Activated naive CD4-positive, alpha-beta T cell treated with anti-CD3 and anti-CD28 coated beads, Interleukin-2, amount 10 ng/mL, durations not matched to agents 7 days and 5 days (primary cell): ENCODE data around the gene HAO2.

Source experiments
- CTCF ChIA-PET: fragments of 350-600 bp; sonication (Branson Sonifier 250); formaldehyde crosslinking; loops from one replicate; lab custom pipeline; 2021; ENCODE audit warnings: antibody characterized with exemption; lab: Charles Lee
- DNase-seq: peaks from one replicate; pipeline ENCODE4 v3.0.0-alpha.2; 2020
- H3K27ac Mint-ChIP-seq: one replicate; pipeline ENCODE4 v1.8.0; 2021; ENCODE audit warnings: mild to moderate bottlenecking, moderate library complexity, mixed read lengths
- H3K27me3 Mint-ChIP-seq: one replicate; pipeline ENCODE4 v1.8.0; 2021; ENCODE audit warnings: mild to moderate bottlenecking, mixed read lengths
- H3K36me3 Mint-ChIP-seq: one replicate; pipeline ENCODE4 v1.8.0; 2021; ENCODE audit warnings: mixed read lengths
- H3K4me1 Mint-ChIP-seq: one replicate; pipeline ENCODE4 v1.8.0; 2021; ENCODE audit warnings: mixed read lengths
- H3K4me3 Mint-ChIP-seq: one replicate; pipeline ENCODE4 v1.8.0; 2021; ENCODE audit warnings: mild to moderate bottlenecking, moderate library complexity, mixed read lengths
- H3K9me3 Mint-ChIP-seq: one replicate; pipeline ENCODE4 v1.8.0; 2021; ENCODE audit warnings: mixed read lengths

Gene HAO2

DNA sequence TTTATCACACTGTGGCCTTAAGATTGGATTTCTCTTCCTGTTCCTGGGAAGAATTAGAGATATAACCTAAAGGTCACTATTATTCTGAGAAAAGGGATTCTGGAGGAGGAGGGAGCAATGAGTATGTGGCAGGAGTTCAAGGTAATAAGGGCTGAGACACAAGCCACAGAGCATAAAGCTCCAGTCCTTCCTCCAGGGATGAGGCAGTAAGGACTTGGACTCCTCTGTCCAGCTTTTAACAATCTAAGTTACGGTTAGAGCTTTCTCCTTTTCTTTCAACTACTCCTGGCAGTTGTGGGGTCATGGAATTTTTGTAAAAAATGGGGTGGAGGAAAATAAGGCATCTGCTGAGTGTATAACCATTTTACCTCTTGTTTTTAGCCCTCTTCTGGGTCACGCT, 46.4 kb downstream of the HAO2 start, which contains the start of gene HSD3B2:
HSD3B2 (plus strand) TSS at position 201 of the 400 bp plus-strand sequence. CDS start 270 bp downstream, outside the sequence.
- no peaks in the 10 kb centered on the region for H3K4me1 Mint-ChIP-seq
- peaks cover 4% of the 10 kb centered on the region for H3K27me3 Mint-ChIP-seq
- CTCF ChIA-PET = no interaction called here
- H3K36me3 Mint-ChIP-seq = no peaks in the 10 kb centered on the region
- DNase-seq = no peak
- H3K27ac Mint-ChIP-seq = no peak within 1 kb of the TSS
- no peaks in the 10 kb centered on the region for H3K9me3 Mint-ChIP-seq
- H3K4me3 Mint-ChIP-seq = no peak within 1 kb of the TSS

DNA sequence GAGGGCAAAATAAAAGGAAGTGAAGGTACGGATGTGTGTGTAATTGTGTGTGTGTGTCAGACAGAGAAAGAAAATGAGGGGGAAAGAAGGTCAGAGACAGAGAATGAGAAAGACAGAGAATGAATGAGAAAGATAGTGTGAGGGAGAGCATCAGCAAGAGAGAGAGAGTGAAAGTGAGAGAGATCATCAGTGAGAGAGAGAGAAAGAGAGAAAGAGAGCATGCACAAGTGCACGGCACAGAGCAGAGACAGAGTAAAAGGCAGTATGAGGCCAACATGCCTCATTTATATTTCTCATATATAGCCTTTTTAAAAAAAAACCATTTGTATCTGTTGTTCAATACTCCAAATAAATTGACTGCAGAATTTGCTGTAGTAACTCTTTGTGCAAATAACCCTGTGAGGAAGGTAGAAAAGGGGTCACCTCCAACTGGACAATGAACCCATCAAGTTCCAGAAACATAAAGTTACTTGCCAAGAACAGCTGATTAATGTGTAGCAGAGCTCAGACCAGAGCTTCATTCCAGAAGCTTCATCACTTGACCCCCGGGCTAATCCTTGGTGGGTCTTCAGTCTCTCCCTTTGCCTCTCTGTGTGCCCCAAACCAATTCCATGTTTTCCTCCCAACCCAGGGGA, 47.5 kb downstream of the HAO2 start:
- Mint-ChIP-seq H3K9me3 (no peaks in the 10 kb centered on the region), H3K27ac (no peak overlapping the region), H3K4me3 (no peak overlapping the region), H3K27me3 (peaks cover 4% of the 10 kb centered on the region), H3K4me1 (no peaks in the 10 kb centered on the region), H3K36me3 (no peaks in the 10 kb centered on the region)
- CTCF ChIA-PET = no interaction called here
- no peak for DNase-seq

DNA sequence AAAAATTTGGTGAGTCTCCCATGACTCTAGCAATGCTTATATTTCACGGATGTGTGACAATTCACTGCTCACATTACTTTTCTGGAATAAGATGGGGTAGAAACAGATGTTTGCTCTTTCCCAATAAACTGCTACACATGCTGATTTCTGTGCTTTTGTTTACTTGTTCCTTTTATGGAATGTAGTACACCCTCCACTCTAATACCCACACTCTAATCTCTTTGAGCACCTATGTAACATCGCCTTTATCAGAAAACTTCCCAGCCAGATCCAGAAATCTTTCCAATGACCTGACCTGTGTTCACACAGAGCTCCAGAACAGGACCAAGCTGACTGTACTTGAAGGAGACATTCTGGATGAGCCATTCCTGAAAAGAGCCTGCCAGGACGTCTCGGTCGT, 50.5 kb downstream of the HAO2 start:
- no peak for DNase-seq
- Mint-ChIP-seq H3K9me3 (no peaks in the 10 kb centered on the region), H3K4me3 (no peak overlapping the region), H3K36me3 (no peaks in the 10 kb centered on the region), H3K4me1 (no peaks in the 10 kb centered on the region), H3K27ac (no peak overlapping the region), H3K27me3 (peaks cover 4% of the 10 kb centered on the region)
- CTCF ChIA-PET = no interaction called here

DNA sequence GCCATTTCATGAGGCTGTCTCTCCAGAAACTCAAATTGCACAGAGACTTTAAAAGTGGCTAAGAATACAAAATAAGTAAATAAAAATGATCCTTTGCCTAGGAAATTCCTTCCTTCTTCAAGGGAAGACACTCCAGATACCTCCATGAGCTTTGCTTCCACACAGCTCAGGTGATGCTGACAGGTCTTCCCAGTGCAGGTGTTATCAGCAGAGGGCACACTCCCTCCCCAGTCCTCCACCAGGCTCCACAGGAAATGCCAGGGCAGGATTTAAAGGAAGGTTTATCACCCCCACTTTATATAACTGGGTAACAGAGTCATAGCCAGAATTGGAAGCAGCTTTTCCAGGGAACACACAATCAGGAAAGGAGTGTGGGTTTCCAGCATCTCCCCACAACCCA, 52.1 kb downstream of the HAO2 start:
- no peak overlapping the region for H3K4me3 Mint-ChIP-seq
- no peaks in the 10 kb centered on the region for H3K27me3 Mint-ChIP-seq
- DNase-seq = no peak
- H3K27ac Mint-ChIP-seq = no peak overlapping the region
- CTCF ChIA-PET = no interaction called here
- no peaks in the 10 kb centered on the region for H3K4me1 Mint-ChIP-seq
- no peaks in the 10 kb centered on the region for H3K36me3 Mint-ChIP-seq
- H3K9me3 Mint-ChIP-seq = no peaks in the 10 kb centered on the region

DNA sequence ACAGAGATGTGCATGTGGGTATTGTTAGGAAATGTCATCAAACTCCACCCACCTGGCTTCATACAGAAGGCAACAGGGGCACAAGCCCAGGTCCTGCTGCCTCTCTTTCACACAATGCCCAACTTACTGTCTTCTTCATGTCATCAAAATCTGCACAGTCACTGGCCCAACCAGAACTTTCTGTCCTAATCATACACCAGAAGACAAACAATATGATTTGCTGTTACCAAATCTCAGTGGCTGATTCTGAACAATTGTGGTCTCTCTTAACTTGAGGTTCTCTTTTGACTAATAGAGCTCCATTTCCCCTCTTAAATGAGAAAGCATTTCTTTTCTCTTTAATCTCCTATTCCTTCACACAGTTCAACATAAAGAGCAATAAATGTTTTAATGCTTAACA, 54.0 kb downstream of the HAO2 start:
- H3K4me1 Mint-ChIP-seq = no peaks in the 10 kb centered on the region
- H3K4me3 Mint-ChIP-seq = no peak overlapping the region
- DNase-seq = no peak
- no peak overlapping the region for H3K27ac Mint-ChIP-seq
- no peaks in the 10 kb centered on the region for H3K36me3 Mint-ChIP-seq
- CTCF ChIA-PET = no interaction called here
- H3K27me3 Mint-ChIP-seq = no peaks in the 10 kb centered on the region
- no peaks in the 10 kb centered on the region for H3K9me3 Mint-ChIP-seq

DNA sequence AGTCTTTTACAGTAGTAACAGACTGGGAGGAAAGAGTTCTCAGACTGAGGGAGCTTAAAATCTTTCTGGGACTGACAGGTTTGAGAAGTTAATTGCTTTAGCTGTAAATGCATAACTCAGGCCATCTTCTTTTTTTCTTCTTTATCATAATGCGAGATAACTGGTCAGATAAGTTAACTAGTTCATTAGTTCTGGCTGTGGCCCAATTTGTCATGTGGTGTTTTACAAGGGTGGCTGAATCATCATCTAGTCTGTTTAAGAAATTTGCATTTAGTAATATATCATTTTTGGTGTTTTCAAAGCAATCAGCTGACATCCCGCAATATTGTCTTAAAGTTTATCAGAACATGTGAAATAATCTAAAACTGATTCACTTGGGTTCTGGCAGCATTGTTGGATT, 60.4 kb downstream of the HAO2 start:
- Mint-ChIP-seq H3K4me1 (no peaks in the 10 kb centered on the region), H3K36me3 (no peaks in the 10 kb centered on the region), H3K4me3 (no peak overlapping the region), H3K9me3 (no peaks in the 10 kb centered on the region), H3K27ac (no peak overlapping the region), H3K27me3 (no peaks in the 10 kb centered on the region)
- no peak for DNase-seq
- CTCF ChIA-PET = no interaction called here

DNA sequence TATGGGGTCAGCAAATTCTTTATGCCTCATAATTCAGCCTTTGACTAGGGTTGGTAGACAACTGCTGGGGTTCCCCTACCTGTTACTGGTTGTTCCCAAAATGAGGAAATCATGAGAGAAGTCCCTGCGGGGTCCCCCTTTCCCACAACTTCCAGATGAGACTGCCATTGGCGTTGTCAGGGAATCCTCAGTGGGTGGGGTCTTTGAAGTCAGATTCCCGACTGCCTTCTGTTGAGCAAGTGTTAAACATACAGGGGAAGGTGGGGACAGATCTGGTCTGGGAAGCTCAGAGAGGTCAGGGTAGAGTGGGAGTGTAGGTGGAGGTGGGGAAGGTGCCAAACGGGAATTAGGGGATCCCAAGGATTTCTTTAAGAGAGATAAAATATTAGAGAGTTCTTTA, 61.1 kb downstream of the HAO2 start:
- H3K36me3 Mint-ChIP-seq = no peaks in the 10 kb centered on the region
- H3K9me3 Mint-ChIP-seq = no peaks in the 10 kb centered on the region
- no peaks in the 10 kb centered on the region for H3K4me1 Mint-ChIP-seq
- H3K27ac Mint-ChIP-seq = no peak overlapping the region
- H3K4me3 Mint-ChIP-seq = no peak overlapping the region
- no peak for DNase-seq
- CTCF ChIA-PET = no interaction called here
- no peaks in the 10 kb centered on the region for H3K27me3 Mint-ChIP-seq

DNA sequence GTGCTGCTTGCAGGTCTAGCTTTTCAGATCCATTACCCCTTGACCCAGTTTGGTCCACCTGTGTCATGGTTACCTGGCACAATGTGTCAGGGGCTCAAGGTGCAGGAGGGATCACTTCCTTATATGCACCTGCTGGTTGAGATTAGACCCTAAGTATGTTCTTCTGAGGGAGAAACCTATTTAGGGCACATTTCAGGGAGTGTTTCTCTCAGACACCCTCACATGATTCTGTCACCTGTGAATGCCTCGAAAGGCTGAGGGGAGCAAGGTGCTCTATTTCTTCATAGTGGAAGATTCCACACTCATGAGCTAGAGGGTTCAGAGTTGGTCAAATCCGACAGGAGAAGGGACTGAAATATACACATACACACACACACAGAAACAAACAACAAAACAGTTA, 61.9 kb downstream of the HAO2 start:
- CTCF ChIA-PET = interaction anchor here (0.6 kb wide), 1 partner anchor 154 kb away, joined by 3 read pairs; no protein-coding TSS in a partner anchor

DNA sequence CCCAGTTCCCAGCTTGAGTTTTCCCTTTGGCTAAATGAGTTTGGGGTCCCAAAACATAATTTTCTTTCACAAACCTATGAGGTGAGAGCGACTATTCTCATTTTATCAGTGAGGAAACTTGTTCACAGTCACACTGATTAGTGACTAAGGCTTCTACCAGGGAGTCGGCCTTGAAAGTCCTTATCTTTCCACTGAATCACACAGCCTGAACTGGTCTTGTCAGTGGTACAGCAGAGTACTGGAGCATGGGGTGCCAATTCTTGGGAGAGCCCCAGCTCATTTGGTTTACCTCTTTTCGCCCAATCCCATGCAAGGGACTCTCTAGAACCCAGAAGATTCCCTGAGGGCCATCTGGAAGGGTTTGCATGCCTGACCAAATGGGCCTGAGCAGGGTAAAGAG, 63.3 kb downstream of the HAO2 start:
- CTCF ChIA-PET = no interaction called here
- H3K36me3 Mint-ChIP-seq = no peaks in the 10 kb centered on the region

More for the DNA sequence above, 61.9 kb downstream of the HAO2 start:
- no peak for DNase-seq
- no peaks in the 10 kb centered on the region for H3K27me3 Mint-ChIP-seq
- no peaks in the 10 kb centered on the region for H3K9me3 Mint-ChIP-seq
- H3K27ac Mint-ChIP-seq = no peak overlapping the region
- no peaks in the 10 kb centered on the region for H3K4me1 Mint-ChIP-seq
- H3K36me3 Mint-ChIP-seq = no peaks in the 10 kb centered on the region
- H3K4me3 Mint-ChIP-seq = no peak overlapping the region

DNA sequence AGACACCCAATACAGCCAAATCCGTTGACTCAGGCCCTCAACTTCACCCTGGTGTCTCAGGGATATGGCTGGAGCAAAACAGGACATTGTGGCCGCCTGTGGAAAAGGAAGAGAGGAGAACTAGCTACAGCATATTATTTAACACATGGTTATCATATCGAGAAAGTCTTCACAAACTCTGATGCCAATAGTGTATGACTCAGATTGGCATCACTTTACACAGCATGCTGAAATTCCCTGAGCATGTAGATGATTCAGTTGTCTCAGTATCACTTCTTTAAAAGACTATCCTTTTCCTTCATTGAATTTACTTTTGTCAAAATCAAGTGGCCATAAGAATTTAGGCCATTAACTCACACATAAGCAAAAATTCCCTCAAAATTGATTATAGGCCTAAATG, 66.5 kb downstream of the HAO2 start:
- H3K36me3 Mint-ChIP-seq = no peaks in the 10 kb centered on the region
- H3K27ac Mint-ChIP-seq = no peak overlapping the region
- CTCF ChIA-PET = no interaction called here
- peaks cover 3% of the 10 kb centered on the region for H3K27me3 Mint-ChIP-seq
- no peaks in the 10 kb centered on the region for H3K9me3 Mint-ChIP-seq
- no peak for DNase-seq
- no peak overlapping the region for H3K4me3 Mint-ChIP-seq
- no peaks in the 10 kb centered on the region for H3K4me1 Mint-ChIP-seq

More for the DNA sequence above, 63.3 kb downstream of the HAO2 start:
- Mint-ChIP-seq H3K4me3 (no peak overlapping the region), H3K27me3 (no peaks in the 10 kb centered on the region), H3K4me1 (no peaks in the 10 kb centered on the region), H3K27ac (no peak overlapping the region), H3K9me3 (no peaks in the 10 kb centered on the region)
- DNase-seq = no peak

DNA sequence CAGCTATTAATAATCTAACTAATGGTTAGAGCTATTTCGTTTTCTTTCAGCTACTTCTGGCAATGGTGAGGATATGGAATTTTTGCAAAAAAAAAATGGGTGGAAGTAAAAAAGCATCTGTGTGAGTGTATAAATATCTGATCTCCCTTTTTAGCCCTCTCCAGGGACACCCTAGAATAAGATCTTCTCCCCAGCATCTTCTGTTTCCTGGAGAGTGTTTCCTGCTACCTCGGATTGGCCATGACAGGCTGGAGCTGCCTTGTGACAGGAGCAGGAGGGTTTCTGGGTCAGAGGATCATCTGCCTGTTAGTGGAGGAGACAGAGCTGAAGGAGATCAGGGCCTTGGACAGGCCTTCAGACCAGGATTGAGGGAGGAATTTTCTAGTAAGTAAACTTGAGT, 70.2 kb downstream of the HAO2 start:
- Mint-ChIP-seq H3K27me3 (peaks cover 3% of the 10 kb centered on the region), H3K9me3 (no peaks in the 10 kb centered on the region), H3K4me1 (no peaks in the 10 kb centered on the region), H3K36me3 (no peaks in the 10 kb centered on the region), H3K4me3 (no peak overlapping the region), H3K27ac (no peak overlapping the region)
- no peak for DNase-seq
- CTCF ChIA-PET = no interaction called here

DNA sequence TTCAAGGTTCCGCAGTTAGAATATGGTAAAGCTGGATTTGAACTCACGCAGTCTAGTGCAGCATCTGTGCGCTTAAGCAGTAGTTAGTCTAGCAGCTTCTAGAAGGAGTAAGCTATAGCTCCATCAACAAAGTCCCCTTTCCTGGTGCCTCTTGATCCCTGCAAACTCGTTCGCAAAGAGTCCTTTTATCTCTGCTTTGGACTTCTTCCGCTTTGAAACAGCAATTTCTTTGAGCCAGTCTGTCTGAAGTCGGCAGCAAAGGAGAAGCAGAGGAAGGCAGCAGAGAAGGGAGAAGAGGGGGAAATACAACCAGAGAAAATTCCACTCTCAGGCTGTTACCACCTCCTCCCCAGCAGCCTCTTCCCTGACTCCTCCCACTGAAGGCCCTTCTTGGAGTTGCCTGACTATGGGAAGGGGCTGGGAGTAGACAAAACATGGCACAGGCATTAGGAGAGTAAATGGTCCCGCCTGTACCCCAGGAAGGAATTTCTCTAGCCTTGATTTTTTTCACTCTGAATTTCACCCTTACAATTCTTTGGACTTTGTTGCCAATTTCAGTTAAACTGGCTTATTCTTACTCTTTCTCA, 72.2 kb downstream of the HAO2 start:
- H3K4me3 Mint-ChIP-seq = no peak overlapping the region

DNA sequence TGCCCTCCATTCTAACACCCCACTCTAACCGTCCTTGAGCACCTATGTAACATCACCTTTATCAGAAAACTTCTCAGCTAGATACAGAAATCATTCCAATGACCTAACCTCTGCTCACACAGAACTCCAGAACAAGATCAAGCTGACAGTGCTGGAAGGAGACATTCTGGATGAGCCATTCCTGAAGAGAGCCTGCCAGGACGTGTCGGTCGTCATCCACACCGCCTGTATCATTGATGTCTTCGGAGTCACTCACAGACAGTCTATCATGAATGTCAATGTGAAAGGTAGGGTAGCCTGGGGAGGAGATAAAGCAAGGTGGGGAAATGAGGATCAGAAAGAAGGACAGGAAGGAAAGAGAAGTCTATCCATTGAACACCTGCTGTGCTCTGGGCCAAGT, 74.2 kb downstream of the HAO2 start:
- CTCF ChIA-PET = no interaction called here
- no peak for DNase-seq
- no peaks in the 10 kb centered on the region for H3K4me1 Mint-ChIP-seq
- no peaks in the 10 kb centered on the region for H3K9me3 Mint-ChIP-seq
- peaks cover 3% of the 10 kb centered on the region for H3K27me3 Mint-ChIP-seq
- no peak overlapping the region for H3K4me3 Mint-ChIP-seq
- no peak overlapping the region for H3K27ac Mint-ChIP-seq
- H3K36me3 Mint-ChIP-seq = no peaks in the 10 kb centered on the region

More for the DNA sequence above, 72.2 kb downstream of the HAO2 start:
- Mint-ChIP-seq H3K4me1 (no peaks in the 10 kb centered on the region), H3K27ac (no peak overlapping the region), H3K9me3 (no peaks in the 10 kb centered on the region), H3K36me3 (no peaks in the 10 kb centered on the region), H3K27me3 (peaks cover 3% of the 10 kb centered on the region)
- CTCF ChIA-PET = no interaction called here
- no peak for DNase-seq
